DND-41 (cell line): Measurements from ENCODE around the gene EDAR.

ENCODE experiments used
- EZH2 ChIP-seq: IDR thresholded peaks from 3 replicates; pipeline ENCODE4 v1.6.1; 2012; ENCODE audit warnings: borderline replicate concordance, low read depth, mild to moderate bottlenecking, moderate library complexity, low read length, inconsistent platforms; ENCODE audit not compliant: severe bottlenecking
- TF ChIP-seq, protein P1 (sequence below): IDR thresholded peaks from 2 replicates; pipeline ENCODE4 v1.5.1; 2012; ENCODE audit warnings: borderline replicate concordance, low read length, moderate library complexity, mild to moderate bottlenecking; ENCODE audit not compliant: poor library complexity, severe bottlenecking; ENCODE audit errors: extremely low read depth

DNA sequence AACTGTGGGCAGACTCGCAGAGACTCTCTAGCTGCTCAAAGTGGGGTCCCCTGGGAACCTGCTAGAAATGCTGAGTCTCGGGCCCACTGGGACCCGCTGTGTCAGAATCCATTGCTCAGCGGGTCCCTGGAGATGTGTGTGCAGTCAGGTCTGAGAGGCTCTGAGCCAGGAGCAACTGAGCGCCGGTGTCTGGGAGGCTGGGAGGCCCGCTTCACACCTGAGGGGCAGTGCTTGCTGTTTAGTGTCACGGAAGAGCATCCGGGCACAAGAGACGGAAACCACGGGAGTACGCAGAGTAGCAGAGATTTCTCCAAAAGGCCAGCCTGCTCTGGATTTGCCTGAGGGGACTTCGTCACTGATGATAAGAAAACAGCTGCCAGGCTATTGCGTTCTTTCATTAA is 70.1 kb downstream of the EDAR start:
- TF ChIP-seq, protein P1, sequence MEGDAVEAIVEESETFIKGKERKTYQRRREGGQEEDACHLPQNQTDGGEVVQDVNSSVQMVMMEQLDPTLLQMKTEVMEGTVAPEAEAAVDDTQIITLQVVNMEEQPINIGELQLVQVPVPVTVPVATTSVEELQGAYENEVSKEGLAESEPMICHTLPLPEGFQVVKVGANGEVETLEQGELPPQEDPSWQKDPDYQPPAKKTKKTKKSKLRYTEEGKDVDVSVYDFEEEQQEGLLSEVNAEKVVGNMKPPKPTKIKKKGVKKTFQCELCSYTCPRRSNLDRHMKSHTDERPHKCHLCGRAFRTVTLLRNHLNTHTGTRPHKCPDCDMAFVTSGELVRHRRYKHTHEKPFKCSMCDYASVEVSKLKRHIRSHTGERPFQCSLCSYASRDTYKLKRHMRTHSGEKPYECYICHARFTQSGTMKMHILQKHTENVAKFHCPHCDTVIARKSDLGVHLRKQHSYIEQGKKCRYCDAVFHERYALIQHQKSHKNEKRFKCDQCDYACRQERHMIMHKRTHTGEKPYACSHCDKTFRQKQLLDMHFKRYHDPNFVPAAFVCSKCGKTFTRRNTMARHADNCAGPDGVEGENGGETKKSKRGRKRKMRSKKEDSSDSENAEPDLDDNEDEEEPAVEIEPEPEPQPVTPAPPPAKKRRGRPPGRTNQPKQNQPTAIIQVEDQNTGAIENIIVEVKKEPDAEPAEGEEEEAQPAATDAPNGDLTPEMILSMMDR, result no peak
- no peak for TF ChIP-seq EZH2
